DND-41 (cell line): ENCODE measurements around the gene C5AR2.

Experiments
- ATAC-seq: fragments of 200-7000 bp; cut with Tn5 transposase; 3 replicates; pipeline ENCODE4 v1.9.1; 2021; ENCODE audit warnings: low read depth; ENCODE audit not compliant: insufficient read depth
- DNase-seq: peaks from one replicate; pipeline ENCODE4 v3.0.0-alpha.2; 2020
- H2AFZ ChIP-seq: 2 replicates; pipeline ENCODE4 v1.6.0; 2012; ENCODE audit warnings: low read depth, low read length
- H3K27ac ChIP-seq: 2 replicates; pipeline ENCODE4 v1.5.1; 2012; ENCODE audit warnings: low read length, inconsistent platforms
- H3K27me3 ChIP-seq: fragments of 200-600 bp; sonication (generic); 2 replicates; pipeline ENCODE4 v1.6.0; 2012; ENCODE audit warnings: low read length, mild to moderate bottlenecking, inconsistent platforms; ENCODE audit not compliant: insufficient read depth, poor library complexity
- H3K36me3 ChIP-seq: 2 replicates; pipeline ENCODE4 v1.5.1; 2012; ENCODE audit warnings: low read length, inconsistent platforms; ENCODE audit not compliant: insufficient read depth
- H3K4me1 ChIP-seq: 2 replicates; pipeline ENCODE4 v1.5.1; 2012; ENCODE audit warnings: mild to moderate bottlenecking, low read length; ENCODE audit not compliant: insufficient read depth
- H3K4me2 ChIP-seq: 2 replicates; pipeline ENCODE4 v1.6.0; 2012; ENCODE audit warnings: mild to moderate bottlenecking, moderate library complexity, low read length, inconsistent platforms; ENCODE audit not compliant: insufficient read depth
- H3K4me3 ChIP-seq, 2 experiments: fragments of 200-600 bp in 1 of 2; shearing (Covaris generic) in 1 of 2; 2 replicates each; pipeline ENCODE4 v1.5.1; 2012 to 2016; ENCODE audit warnings: inconsistent platforms in 2 of 2, low read length in 2 of 2, mild to moderate bottlenecking in 2 of 2, low read depth in 1 of 2, moderate library complexity in 1 of 2
- H3K79me2 ChIP-seq: 2 replicates; pipeline ENCODE4 v1.6.0; 2012; ENCODE audit warnings: low read length, inconsistent platforms; ENCODE audit not compliant: insufficient read depth
- H3K9ac ChIP-seq: 2 replicates; pipeline ENCODE4 v1.6.0; 2012; ENCODE audit warnings: low read depth, mild to moderate bottlenecking, inconsistent platforms, low read length, moderate library complexity
- H3K9me3 ChIP-seq: 2 replicates; pipeline ENCODE4 v1.5.1; 2012; ENCODE audit warnings: low read length, moderate library complexity, mild to moderate bottlenecking, inconsistent platforms; ENCODE audit not compliant: insufficient read depth, severe bottlenecking
- H4K20me1 ChIP-seq: 2 replicates; pipeline ENCODE4 v1.6.0; 2012; ENCODE audit warnings: low read length; ENCODE audit not compliant: insufficient read depth
- EZH2 ChIP-seq: IDR thresholded peaks from 3 replicates; pipeline ENCODE4 v1.6.1; 2012; ENCODE audit warnings: borderline replicate concordance, low read depth, mild to moderate bottlenecking, moderate library complexity, low read length, inconsistent platforms; ENCODE audit not compliant: severe bottlenecking
- TF ChIP-seq, protein P1 (sequence below): IDR thresholded peaks from 2 replicates; pipeline ENCODE4 v1.5.1; 2012; ENCODE audit warnings: borderline replicate concordance, low read length, moderate library complexity, mild to moderate bottlenecking; ENCODE audit not compliant: poor library complexity, severe bottlenecking; ENCODE audit errors: extremely low read depth

C5AR2 gene

DNA sequence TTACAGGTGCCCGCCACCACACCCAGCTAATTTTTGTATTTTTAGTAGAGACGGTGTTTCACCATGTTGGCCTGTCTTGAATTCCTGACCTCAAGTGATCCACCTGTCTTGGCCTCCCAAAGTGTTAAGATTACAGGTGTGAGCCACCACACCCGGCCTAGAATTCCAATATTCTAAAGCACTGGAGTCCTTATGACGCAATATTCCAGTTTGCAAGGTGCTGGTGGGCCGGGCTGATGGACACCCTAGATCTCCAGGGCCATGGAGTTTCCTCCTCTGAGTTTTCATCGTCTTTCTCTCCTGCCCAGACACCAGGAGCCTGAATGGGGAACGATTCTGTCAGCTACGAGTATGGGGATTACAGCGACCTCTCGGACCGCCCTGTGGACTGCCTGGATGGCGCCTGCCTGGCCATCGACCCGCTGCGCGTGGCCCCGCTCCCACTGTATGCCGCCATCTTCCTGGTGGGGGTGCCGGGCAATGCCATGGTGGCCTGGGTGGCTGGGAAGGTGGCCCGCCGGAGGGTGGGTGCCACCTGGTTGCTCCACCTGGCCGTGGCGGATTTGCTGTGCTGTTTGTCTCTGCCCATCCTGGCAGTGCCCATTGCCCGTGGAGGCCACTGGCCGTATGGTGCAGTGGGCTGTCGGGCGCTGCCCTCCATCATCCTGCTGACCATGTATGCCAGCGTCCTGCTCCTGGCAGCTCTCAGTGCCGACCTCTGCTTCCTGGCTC lies 8.7 kb downstream of the C5AR2 start:
- Histone ChIP-seq H4K20me1 (no peaks in the 10 kb centered on the region), H3K9me3 (no peaks in the 10 kb centered on the region), H3K27ac (no peak overlapping the region), H3K36me3 (no peaks in the 10 kb centered on the region), H3K27me3 (no peaks in the 10 kb centered on the region), H3K79me2 (no peaks in the 10 kb centered on the region), H2AFZ (no peak overlapping the region), H3K4me3 (no peak overlapping the region), H3K9ac (no peak overlapping the region), H3K4me2 (no peak overlapping the region), H3K4me1 (no peaks in the 10 kb centered on the region)
- DNase-seq (no peak), ATAC-seq (no peak)
- TF ChIP-seq, protein P1, sequence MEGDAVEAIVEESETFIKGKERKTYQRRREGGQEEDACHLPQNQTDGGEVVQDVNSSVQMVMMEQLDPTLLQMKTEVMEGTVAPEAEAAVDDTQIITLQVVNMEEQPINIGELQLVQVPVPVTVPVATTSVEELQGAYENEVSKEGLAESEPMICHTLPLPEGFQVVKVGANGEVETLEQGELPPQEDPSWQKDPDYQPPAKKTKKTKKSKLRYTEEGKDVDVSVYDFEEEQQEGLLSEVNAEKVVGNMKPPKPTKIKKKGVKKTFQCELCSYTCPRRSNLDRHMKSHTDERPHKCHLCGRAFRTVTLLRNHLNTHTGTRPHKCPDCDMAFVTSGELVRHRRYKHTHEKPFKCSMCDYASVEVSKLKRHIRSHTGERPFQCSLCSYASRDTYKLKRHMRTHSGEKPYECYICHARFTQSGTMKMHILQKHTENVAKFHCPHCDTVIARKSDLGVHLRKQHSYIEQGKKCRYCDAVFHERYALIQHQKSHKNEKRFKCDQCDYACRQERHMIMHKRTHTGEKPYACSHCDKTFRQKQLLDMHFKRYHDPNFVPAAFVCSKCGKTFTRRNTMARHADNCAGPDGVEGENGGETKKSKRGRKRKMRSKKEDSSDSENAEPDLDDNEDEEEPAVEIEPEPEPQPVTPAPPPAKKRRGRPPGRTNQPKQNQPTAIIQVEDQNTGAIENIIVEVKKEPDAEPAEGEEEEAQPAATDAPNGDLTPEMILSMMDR, result no peak
- no peak for TF ChIP-seq EZH2

DNA sequence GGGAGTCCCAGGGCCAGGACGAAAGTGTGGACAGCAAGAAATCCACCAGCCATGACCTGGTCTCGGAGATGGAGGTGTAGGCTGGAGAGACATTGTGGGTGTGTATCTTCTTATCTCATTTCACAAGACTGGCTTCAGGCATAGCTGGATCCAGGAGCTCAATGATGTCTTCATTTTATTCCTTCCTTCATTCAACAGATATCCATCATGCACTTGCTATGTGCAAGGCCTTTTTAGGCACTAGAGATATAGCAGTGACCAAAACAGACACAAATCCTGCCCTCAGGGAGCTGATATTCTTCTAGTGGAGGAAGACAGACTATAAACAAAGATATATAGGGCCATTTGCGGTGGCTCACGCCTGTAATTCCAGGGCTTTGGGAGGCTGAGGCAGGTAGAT lies 9.8 kb downstream of the C5AR2 start:
- Histone ChIP-seq H3K27ac (no peak overlapping the region), H3K4me1 (no peaks in the 10 kb centered on the region), H3K9ac (no peak overlapping the region), H2AFZ (no peak overlapping the region), H4K20me1 (no peaks in the 10 kb centered on the region), H3K4me2 (no peak overlapping the region), H3K27me3 (no peaks in the 10 kb centered on the region), H3K36me3 (no peaks in the 10 kb centered on the region), H3K79me2 (no peaks in the 10 kb centered on the region), H3K4me3 (no peak overlapping the region), H3K9me3 (no peaks in the 10 kb centered on the region)
- ATAC-seq, result no peak
- DNase-seq, result no peak
- TF ChIP-seq, protein P1, result no peak
- TF ChIP-seq EZH2, result no peak

DNA sequence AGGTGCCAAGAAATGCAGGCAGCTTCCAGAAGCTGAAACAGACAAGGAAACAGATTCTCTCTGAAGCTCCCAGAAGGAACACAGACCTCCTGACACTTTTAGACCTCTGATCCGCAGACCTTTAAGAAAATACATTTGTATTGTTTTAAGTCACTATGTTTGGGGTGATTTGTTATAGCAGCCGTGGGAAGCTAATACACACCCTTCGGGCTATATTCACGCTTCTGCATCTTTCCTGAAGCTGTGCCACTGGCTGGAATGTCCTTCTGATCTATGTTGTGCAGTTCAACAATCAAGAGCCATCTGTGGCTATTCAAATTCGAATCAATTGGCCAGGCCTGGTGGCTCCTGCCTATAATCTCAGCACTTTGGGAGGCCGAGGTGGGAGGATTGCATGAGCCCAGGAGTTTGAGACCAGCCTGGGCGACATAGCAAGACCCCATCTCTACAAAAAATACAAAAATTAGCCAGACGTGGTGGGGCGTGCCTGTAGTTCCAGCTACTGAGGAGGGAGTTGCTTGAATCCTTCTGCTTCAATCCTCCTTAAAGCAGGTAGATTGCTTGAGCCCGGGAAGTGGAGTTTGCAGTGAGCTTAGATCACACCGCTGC lies 11.3 kb downstream of the C5AR2 start:
- DNase-seq (no peak), ATAC-seq (no peak)
- Histone ChIP-seq H3K9ac (no peak overlapping the region), H3K27me3 (no peaks in the 10 kb centered on the region), H3K4me1 (peaks cover 2% of the 10 kb centered on the region), H2AFZ (no peak overlapping the region), H3K9me3 (no peaks in the 10 kb centered on the region), H3K4me2 (no peak overlapping the region), H3K79me2 (no peaks in the 10 kb centered on the region), H3K36me3 (no peaks in the 10 kb centered on the region), H3K27ac (no peak overlapping the region), H4K20me1 (no peaks in the 10 kb centered on the region), H3K4me3 (no peak overlapping the region)
- TF ChIP-seq, protein P1, result no peak
- TF ChIP-seq EZH2, result no peak
